ENCODE data around the gene PRKG1. TPM values are rescaled to one million over a fixed set of nuclear protein-coding genes. Genes with fewer than 3 reads are reported as not detected.

PRKG1 gene
- total RNA-seq, 2 experiments from 2014 or later: not detected

- Mint-ChIP-seq H3K27ac (no peak overlapping the region), H3K4me3 (no peak overlapping the region), H3K27me3 (no peaks in the 10 kb centered on the region), H3K36me3 (ENCODE audit: low read depth) (no peaks in the 10 kb centered on the region), H3K4me1 (no peaks in the 10 kb centered on the region), H3K9me3 (no peaks in the 10 kb centered on the region)
- no peak for DNase-seq
- ChIA-PET CTCF (no interaction called here), POLR2A (no interaction called here)
Observed at GRCh38 chr10:51108406-51108805, 34.1 kb downstream of the PRKG1 start.

- CTCF ChIA-PET: no interaction called here
- H3K9me3 Mint-ChIP-seq: no peaks in the 10 kb centered on the region
- no peaks in the 10 kb centered on the region for H3K36me3 Mint-ChIP-seq (ENCODE audit: low read depth)
- H3K27ac Mint-ChIP-seq: no peak overlapping the region
- no peaks in the 10 kb centered on the region for H3K27me3 Mint-ChIP-seq
- no peak overlapping the region for H3K4me3 Mint-ChIP-seq
- DNase-seq: no peak
- POLR2A ChIA-PET: no interaction called here
- no peaks in the 10 kb centered on the region for H3K4me1 Mint-ChIP-seq
Observed at GRCh38 chr10:51109801-51110533, 35.7 kb downstream of the PRKG1 start.

GRCh38 chr10:51112013-51112412, 37.7 kb downstream of the PRKG1 start:
- H3K36me3 Mint-ChIP-seq (ENCODE audit: low read depth): no peaks in the 10 kb centered on the region
- POLR2A ChIA-PET: no interaction called here

GRCh38 chr10:51113007-51113406, 38.7 kb downstream of the PRKG1 start:
- DNase-seq: no peak
- no peaks in the 10 kb centered on the region for H3K27me3 Mint-ChIP-seq
- H3K4me1 Mint-ChIP-seq: no peaks in the 10 kb centered on the region
- no peaks in the 10 kb centered on the region for H3K36me3 Mint-ChIP-seq (ENCODE audit: low read depth)
- H3K4me3 Mint-ChIP-seq: no peak overlapping the region
- no peaks in the 10 kb centered on the region for H3K9me3 Mint-ChIP-seq
- H3K27ac Mint-ChIP-seq: no peak overlapping the region
- CTCF ChIA-PET: no interaction called here
- POLR2A ChIA-PET: no interaction called here

More at GRCh38 chr10:51112013-51112412, 37.7 kb downstream of the PRKG1 start:
- Mint-ChIP-seq H3K27ac (no peak overlapping the region), H3K4me3 (no peak overlapping the region), H3K9me3 (no peaks in the 10 kb centered on the region), H3K4me1 (no peaks in the 10 kb centered on the region), H3K27me3 (no peaks in the 10 kb centered on the region)
- no peak for DNase-seq
- CTCF ChIA-PET: no interaction called here

- no peaks in the 10 kb centered on the region for H3K27me3 Mint-ChIP-seq
- no peaks in the 10 kb centered on the region for H3K4me1 Mint-ChIP-seq
- DNase-seq: no peak
- ChIA-PET POLR2A (no interaction called here), CTCF (no interaction called here)
- H3K9me3 Mint-ChIP-seq: no peaks in the 10 kb centered on the region
- H3K27ac Mint-ChIP-seq: no peak overlapping the region
- H3K4me3 Mint-ChIP-seq: no peak overlapping the region
- no peaks in the 10 kb centered on the region for H3K36me3 Mint-ChIP-seq (ENCODE audit: low read depth)
Observed at GRCh38 chr10:51117053-51117660, 42.9 kb downstream of the PRKG1 start.

GRCh38 chr10:51117794-51118193, 43.5 kb downstream of the PRKG1 start:
- H3K36me3 Mint-ChIP-seq (ENCODE audit: low read depth): no peaks in the 10 kb centered on the region
- DNase-seq: no peak
- POLR2A ChIA-PET: no interaction called here
- no peaks in the 10 kb centered on the region for H3K4me1 Mint-ChIP-seq
- no peak overlapping the region for H3K27ac Mint-ChIP-seq
- no peak overlapping the region for H3K4me3 Mint-ChIP-seq
- CTCF ChIA-PET: no interaction called here
- H3K27me3 Mint-ChIP-seq: no peaks in the 10 kb centered on the region
- H3K9me3 Mint-ChIP-seq: no peaks in the 10 kb centered on the region

GRCh38 chr10:51119441-51119840, 45.2 kb downstream of the PRKG1 start:
- H3K4me3 Mint-ChIP-seq: no peak overlapping the region
- ChIA-PET CTCF (no interaction called here), POLR2A (no interaction called here)
- no peaks in the 10 kb centered on the region for H3K4me1 Mint-ChIP-seq
- H3K9me3 Mint-ChIP-seq: no peaks in the 10 kb centered on the region
- H3K36me3 Mint-ChIP-seq (ENCODE audit: low read depth): no peaks in the 10 kb centered on the region
- no peaks in the 10 kb centered on the region for H3K27me3 Mint-ChIP-seq
- no peak for DNase-seq
- no peak overlapping the region for H3K27ac Mint-ChIP-seq

GRCh38 chr10:51121861-51122260, 47.6 kb downstream of the PRKG1 start:
- no peaks in the 10 kb centered on the region for H3K9me3 Mint-ChIP-seq
- ChIA-PET POLR2A (no interaction called here), CTCF (no interaction called here)
- H3K27me3 Mint-ChIP-seq: no peaks in the 10 kb centered on the region
- no peaks in the 10 kb centered on the region for H3K4me1 Mint-ChIP-seq
- no peak overlapping the region for H3K27ac Mint-ChIP-seq
- no peaks in the 10 kb centered on the region for H3K36me3 Mint-ChIP-seq (ENCODE audit: low read depth)
- H3K4me3 Mint-ChIP-seq: no peak overlapping the region
- no peak for DNase-seq

- CTCF ChIA-PET: no interaction called here
- POLR2A ChIA-PET: no interaction called here
- H3K27ac Mint-ChIP-seq: no peak overlapping the region
- no peak overlapping the region for H3K4me3 Mint-ChIP-seq
- DNase-seq: no peak
- no peaks in the 10 kb centered on the region for H3K36me3 Mint-ChIP-seq (ENCODE audit: low read depth)
- no peaks in the 10 kb centered on the region for H3K27me3 Mint-ChIP-seq
- H3K9me3 Mint-ChIP-seq: no peaks in the 10 kb centered on the region
- H3K4me1 Mint-ChIP-seq: no peaks in the 10 kb centered on the region
Observed at GRCh38 chr10:51124852-51125251, 50.6 kb downstream of the PRKG1 start.

GRCh38 chr10:51125518-51125917, 51.2 kb downstream of the PRKG1 start:
- ChIA-PET POLR2A (no interaction called here), CTCF (no interaction called here)
- Mint-ChIP-seq H3K9me3 (no peaks in the 10 kb centered on the region), H3K4me1 (no peaks in the 10 kb centered on the region), H3K27ac (no peak overlapping the region), H3K36me3 (ENCODE audit: low read depth) (no peaks in the 10 kb centered on the region), H3K27me3 (no peaks in the 10 kb centered on the region), H3K4me3 (no peak overlapping the region)
- DNase-seq: no peak

- no peak overlapping the region for H3K4me3 Mint-ChIP-seq
- H3K4me1 Mint-ChIP-seq: no peaks in the 10 kb centered on the region
- POLR2A ChIA-PET: no interaction called here
- H3K27ac Mint-ChIP-seq: no peak overlapping the region
- H3K9me3 Mint-ChIP-seq: no peaks in the 10 kb centered on the region
- CTCF ChIA-PET: no interaction called here
- no peak for DNase-seq
- H3K27me3 Mint-ChIP-seq: no peaks in the 10 kb centered on the region
- H3K36me3 Mint-ChIP-seq (ENCODE audit: low read depth): no peaks in the 10 kb centered on the region
Observed at GRCh38 chr10:51129946-51130544, 55.8 kb downstream of the PRKG1 start.

GRCh38 chr10:51137756-51138529, 63.7 kb downstream of the PRKG1 start:
- H3K36me3 Mint-ChIP-seq (ENCODE audit: low read depth): no peaks in the 10 kb centered on the region
- no peak overlapping the region for H3K4me3 Mint-ChIP-seq
- H3K27ac Mint-ChIP-seq: no peak overlapping the region
- H3K9me3 Mint-ChIP-seq: no peaks in the 10 kb centered on the region
- no peaks in the 10 kb centered on the region for H3K27me3 Mint-ChIP-seq
- POLR2A ChIA-PET: no interaction called here
- no peaks in the 10 kb centered on the region for H3K4me1 Mint-ChIP-seq
- CTCF ChIA-PET: no interaction called here
- DNase-seq: no peak

GRCh38 chr10:51139176-51139575, 64.9 kb downstream of the PRKG1 start:
- Mint-ChIP-seq H3K9me3 (no peaks in the 10 kb centered on the region), H3K36me3 (ENCODE audit: low read depth) (no peaks in the 10 kb centered on the region), H3K4me3 (no peak overlapping the region), H3K27ac (no peak overlapping the region), H3K27me3 (no peaks in the 10 kb centered on the region), H3K4me1 (no peaks in the 10 kb centered on the region)
- CTCF ChIA-PET: no interaction called here
- DNase-seq: no peak
- POLR2A ChIA-PET: no interaction called here

All from activated CD4-positive, alpha-beta T cell treated with anti-CD3 and anti-CD28 coated beads, Interleukin-2, amount 10 ng/mL, durations not matched to agents 7 days and 5 days (primary cell).